ENCODE data around the gene ANK3.

Gene ANK3

GRCh38 chr10:60021361-60021760, 368.3 kb downstream of the ANK3 start:
- DNase-seq: no peak

- no peak for DNase-seq
Measured at GRCh38 chr10:60016794-60017193, 372.9 kb downstream of the ANK3 start.

GRCh38 chr10:60009710-60010383, 379.8 kb downstream of the ANK3 start:
- no peak for DNase-seq

GRCh38 chr10:60009276-60009675, 380.4 kb downstream of the ANK3 start:
- no peak for DNase-seq

- no peak for DNase-seq
Measured at GRCh38 chr10:60008816-60009215, 380.9 kb downstream of the ANK3 start.

- DNase-seq: no peak
Measured at GRCh38 chr10:60006062-60006461, 383.6 kb downstream of the ANK3 start.

GRCh38 chr10:60003651-60004523, 385.8 kb downstream of the ANK3 start:
- DNase-seq: no peak

- DNase-seq: no peak
Measured at GRCh38 chr10:60000747-60001146, 388.9 kb downstream of the ANK3 start.

GRCh38 chr10:59997827-59998525, 391.7 kb downstream of the ANK3 start:
- DNase-seq: no peak

- DNase-seq: no peak
Measured at GRCh38 chr10:59995862-59996261, 393.8 kb downstream of the ANK3 start.

GRCh38 chr10:59993931-59994330, 395.7 kb downstream of the ANK3 start:
- DNase-seq: no peak

GRCh38 chr10:59991661-59992060, 398.0 kb downstream of the ANK3 start:
- no peak for DNase-seq

- DNase-seq: no peak
Measured at GRCh38 chr10:59991117-59991516, 398.6 kb downstream of the ANK3 start.

- no peak for DNase-seq
Measured at GRCh38 chr10:59985639-59986038, 404.0 kb downstream of the ANK3 start.

- no peak for DNase-seq
Measured at GRCh38 chr10:59984415-59984814, 405.3 kb downstream of the ANK3 start.

GRCh38 chr10:59980356-59980755, 409.3 kb downstream of the ANK3 start:
- no peak for DNase-seq

GRCh38 chr10:59977486-59977885, 412.2 kb downstream of the ANK3 start:
- no peak for DNase-seq

- DNase-seq: no peak
Measured at GRCh38 chr10:59976909-59977308, 412.8 kb downstream of the ANK3 start.

Data from central memory CD4-positive, alpha-beta T cell (primary cell).